ENCODE results near the gene CMA1. TPM values are rescaled to one million over a fixed set of nuclear protein-coding genes. Genes with fewer than 3 reads are reported as not detected.

The CMA1 gene
- total and polyA plus RNA-seq, 4 donors: 0.81 TPM; not detected in 3

DNA sequence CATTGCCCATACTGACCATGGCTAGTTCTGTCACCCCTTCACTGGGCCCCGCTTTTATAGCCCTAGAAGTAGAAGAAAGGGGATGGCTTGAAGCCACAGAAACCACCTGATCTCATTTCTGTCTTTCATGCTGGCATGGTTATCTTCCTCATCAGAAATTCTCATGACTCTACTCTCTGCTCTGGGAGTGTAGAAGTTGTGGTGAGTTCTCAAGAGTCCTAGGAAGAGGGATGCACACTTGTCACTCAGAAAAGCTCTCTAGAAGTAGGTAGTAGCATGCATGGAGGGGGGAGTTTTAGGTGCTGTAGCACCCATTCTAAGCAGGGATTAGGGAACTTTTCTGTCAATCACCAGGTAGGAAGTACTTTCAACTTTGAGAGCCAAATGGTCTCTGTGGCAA is 6.1 kb upstream of the CMA1 start:
- no peak for TF ChIP-seq HNF4A (conservative IDR thresholded peaks at IDR 0.05)
- no peak for TF ChIP-seq FOXA1 (IDR thresholded peaks at IDR 0.05)
- no peak for TF ChIP-seq GABPA (IDR thresholded peaks at IDR 0.05 in 1 of 2, conservative IDR thresholded peaks at IDR 0.05 in 1 of 2)
- TF ChIP-seq, protein P1, sequence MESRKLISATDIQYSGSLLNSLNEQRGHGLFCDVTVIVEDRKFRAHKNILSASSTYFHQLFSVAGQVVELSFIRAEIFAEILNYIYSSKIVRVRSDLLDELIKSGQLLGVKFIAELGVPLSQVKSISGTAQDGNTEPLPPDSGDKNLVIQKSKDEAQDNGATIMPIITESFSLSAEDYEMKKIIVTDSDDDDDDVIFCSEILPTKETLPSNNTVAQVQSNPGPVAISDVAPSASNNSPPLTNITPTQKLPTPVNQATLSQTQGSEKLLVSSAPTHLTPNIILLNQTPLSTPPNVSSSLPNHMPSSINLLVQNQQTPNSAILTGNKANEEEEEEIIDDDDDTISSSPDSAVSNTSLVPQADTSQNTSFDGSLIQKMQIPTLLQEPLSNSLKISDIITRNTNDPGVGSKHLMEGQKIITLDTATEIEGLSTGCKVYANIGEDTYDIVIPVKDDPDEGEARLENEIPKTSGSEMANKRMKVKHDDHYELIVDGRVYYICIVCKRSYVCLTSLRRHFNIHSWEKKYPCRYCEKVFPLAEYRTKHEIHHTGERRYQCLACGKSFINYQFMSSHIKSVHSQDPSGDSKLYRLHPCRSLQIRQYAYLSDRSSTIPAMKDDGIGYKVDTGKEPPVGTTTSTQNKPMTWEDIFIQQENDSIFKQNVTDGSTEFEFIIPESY (IDR thresholded peaks at IDR 0.05): no peak
- no peak for TF ChIP-seq TAF1 (conservative IDR thresholded peaks at IDR 0.05)
- TF ChIP-seq RXRA (IDR thresholded peaks at IDR 0.05): no peak
- TF ChIP-seq MAX (IDR thresholded peaks at IDR 0.05): no peak
- TF ChIP-seq, protein P2, sequence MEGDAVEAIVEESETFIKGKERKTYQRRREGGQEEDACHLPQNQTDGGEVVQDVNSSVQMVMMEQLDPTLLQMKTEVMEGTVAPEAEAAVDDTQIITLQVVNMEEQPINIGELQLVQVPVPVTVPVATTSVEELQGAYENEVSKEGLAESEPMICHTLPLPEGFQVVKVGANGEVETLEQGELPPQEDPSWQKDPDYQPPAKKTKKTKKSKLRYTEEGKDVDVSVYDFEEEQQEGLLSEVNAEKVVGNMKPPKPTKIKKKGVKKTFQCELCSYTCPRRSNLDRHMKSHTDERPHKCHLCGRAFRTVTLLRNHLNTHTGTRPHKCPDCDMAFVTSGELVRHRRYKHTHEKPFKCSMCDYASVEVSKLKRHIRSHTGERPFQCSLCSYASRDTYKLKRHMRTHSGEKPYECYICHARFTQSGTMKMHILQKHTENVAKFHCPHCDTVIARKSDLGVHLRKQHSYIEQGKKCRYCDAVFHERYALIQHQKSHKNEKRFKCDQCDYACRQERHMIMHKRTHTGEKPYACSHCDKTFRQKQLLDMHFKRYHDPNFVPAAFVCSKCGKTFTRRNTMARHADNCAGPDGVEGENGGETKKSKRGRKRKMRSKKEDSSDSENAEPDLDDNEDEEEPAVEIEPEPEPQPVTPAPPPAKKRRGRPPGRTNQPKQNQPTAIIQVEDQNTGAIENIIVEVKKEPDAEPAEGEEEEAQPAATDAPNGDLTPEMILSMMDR (IDR thresholded peaks at IDR 0.05; ENCODE audit: low read depth, low read length, missing input control): no peak
- no peak for TF ChIP-seq ATF3 (IDR thresholded peaks at IDR 0.05)
- TF ChIP-seq REST (IDR thresholded peaks at IDR 0.05): no peak
- no peak for TF ChIP-seq JUND (IDR thresholded peaks at IDR 0.05)
- H3K9me3 ChIP-seq (ENCODE audit: control insufficient read depth in 4 of 4, low read length in 3 of 4): no peaks in the 10 kb centered on the region
- H3K27ac ChIP-seq (ENCODE audit: low read depth in 1 of 2, low read length in 2 of 2): no peak overlapping the region
- WGBS: 96% methylated on average over 1 of the region's 1 CpG
- no peaks in the 10 kb centered on the region for H3K36me3 ChIP-seq (ENCODE audit: control insufficient read depth in 4 of 4, insufficient read depth in 3 of 4, low read depth in 1 of 4, low read length in 3 of 4)
- no peak overlapping the region for H3K4me3 ChIP-seq (ENCODE audit: low read depth in 1 of 3, low read length in 3 of 3)
- no peak overlapping the region for H3K9ac ChIP-seq (ENCODE audit: low read depth in 1 of 2, low read length in 2 of 2)
- no peaks in the 10 kb centered on the region for H3K27me3 ChIP-seq (ENCODE audit: control insufficient read depth in 4 of 4, insufficient read depth in 4 of 4, low read length in 3 of 4)
- DNase-seq (ENCODE audit: low spot score): no peak
- no peaks in the 10 kb centered on the region for H3K4me1 ChIP-seq (ENCODE audit: control insufficient read depth in 4 of 4, insufficient read depth in 4 of 4, low read length in 3 of 4)

DNA sequence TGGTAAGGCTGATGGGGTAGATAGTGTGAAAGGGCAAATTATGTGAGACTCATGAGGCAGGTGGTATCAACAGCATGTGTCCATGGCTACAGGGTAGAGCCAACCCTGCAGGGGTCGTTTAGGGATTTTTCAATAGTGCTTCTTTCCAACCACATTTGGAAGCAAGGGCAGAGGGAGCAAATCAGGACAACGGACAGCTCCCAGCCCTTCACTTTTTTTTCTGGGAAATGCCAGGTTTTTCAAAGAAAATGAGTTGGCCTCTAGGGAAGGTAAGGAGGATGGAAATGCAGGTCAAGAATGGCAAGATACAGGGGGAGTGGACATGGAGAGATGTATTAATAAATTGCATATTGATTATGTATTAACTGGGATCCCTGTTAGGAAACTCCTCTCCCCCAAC is 4.9 kb upstream of the CMA1 start:
- DNase-seq (ENCODE audit: low spot score): no peak
- TF ChIP-seq NR2F2 (IDR thresholded peaks at IDR 0.05) (no peak), REST (IDR thresholded peaks at IDR 0.05) (peak; percentile 94)
- H3K4me3 ChIP-seq (ENCODE audit: low read depth in 1 of 3, low read length in 3 of 3): no peak overlapping the region
- H3K9me3 ChIP-seq (ENCODE audit: control insufficient read depth in 4 of 4, low read length in 3 of 4): no peaks in the 10 kb centered on the region
- no peaks in the 10 kb centered on the region for H3K27me3 ChIP-seq (ENCODE audit: control insufficient read depth in 4 of 4, insufficient read depth in 4 of 4, low read length in 3 of 4)
- H3K36me3 ChIP-seq (ENCODE audit: control insufficient read depth in 4 of 4, insufficient read depth in 3 of 4, low read depth in 1 of 4, low read length in 3 of 4): no peaks in the 10 kb centered on the region
- H3K4me1 ChIP-seq (ENCODE audit: control insufficient read depth in 4 of 4, insufficient read depth in 4 of 4, low read length in 3 of 4): no peaks in the 10 kb centered on the region
- H3K9ac ChIP-seq (ENCODE audit: low read depth in 1 of 2, low read length in 2 of 2): no peak overlapping the region
- 20% methylated on average over 2 of the region's 2 CpGs for WGBS
- H3K27ac ChIP-seq (ENCODE audit: low read depth in 1 of 2, low read length in 2 of 2): no peak overlapping the region

All from liver (tissue), 9 donors.